ENCODE measurements around the gene SEC22A. TPM values are rescaled to one million over a fixed set of nuclear protein-coding genes. Genes with fewer than 3 reads are reported as not detected.

SEC22A gene
- total RNA-seq, 2 donors from 2014 or later, result 24.7 to 25.3 TPM

- DNase-seq (ENCODE audit: low spot score) (no peak), ATAC-seq (ENCODE audit: insufficient number of reproducible peaks, low FRiP score, low read depth) (no peak)
- no peak overlapping the region for H3K4me3 ChIP-seq
- H3K27ac ChIP-seq, result no peak overlapping the region
- TF ChIP-seq, protein P1, sequence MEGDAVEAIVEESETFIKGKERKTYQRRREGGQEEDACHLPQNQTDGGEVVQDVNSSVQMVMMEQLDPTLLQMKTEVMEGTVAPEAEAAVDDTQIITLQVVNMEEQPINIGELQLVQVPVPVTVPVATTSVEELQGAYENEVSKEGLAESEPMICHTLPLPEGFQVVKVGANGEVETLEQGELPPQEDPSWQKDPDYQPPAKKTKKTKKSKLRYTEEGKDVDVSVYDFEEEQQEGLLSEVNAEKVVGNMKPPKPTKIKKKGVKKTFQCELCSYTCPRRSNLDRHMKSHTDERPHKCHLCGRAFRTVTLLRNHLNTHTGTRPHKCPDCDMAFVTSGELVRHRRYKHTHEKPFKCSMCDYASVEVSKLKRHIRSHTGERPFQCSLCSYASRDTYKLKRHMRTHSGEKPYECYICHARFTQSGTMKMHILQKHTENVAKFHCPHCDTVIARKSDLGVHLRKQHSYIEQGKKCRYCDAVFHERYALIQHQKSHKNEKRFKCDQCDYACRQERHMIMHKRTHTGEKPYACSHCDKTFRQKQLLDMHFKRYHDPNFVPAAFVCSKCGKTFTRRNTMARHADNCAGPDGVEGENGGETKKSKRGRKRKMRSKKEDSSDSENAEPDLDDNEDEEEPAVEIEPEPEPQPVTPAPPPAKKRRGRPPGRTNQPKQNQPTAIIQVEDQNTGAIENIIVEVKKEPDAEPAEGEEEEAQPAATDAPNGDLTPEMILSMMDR (IDR thresholded peaks at IDR 0.05), result no peak
- peaks cover 3 to 13% of the 10 kb centered on the region in 2 donors for H3K4me1 ChIP-seq (ENCODE audit: control insufficient read depth in 1 of 2, low read depth in 2 of 2)
- no peaks in the 10 kb centered on the region for H3K27me3 ChIP-seq (replicated peaks; ENCODE audit: insufficient read depth)
- no peaks in the 10 kb centered on the region for H3K9me3 ChIP-seq
- no peaks in the 10 kb centered on the region for H3K36me3 ChIP-seq
These were observed 45.1 kb downstream of the SEC22A start for GRCh38 chr3:123246866-123247265.

GRCh38 chr3:123256256-123256655, 54.5 kb downstream of the SEC22A start:
- no peaks in the 10 kb centered on the region for H3K9me3 ChIP-seq
- no peak overlapping the region for H3K4me3 ChIP-seq
- DNase-seq (ENCODE audit: low spot score) (no peak), ATAC-seq (ENCODE audit: insufficient number of reproducible peaks, low FRiP score, low read depth) (no peak)
- no peaks in the 10 kb centered on the region for H3K4me1 ChIP-seq (ENCODE audit: control insufficient read depth in 1 of 2, low read depth in 2 of 2)
- H3K27ac ChIP-seq, result no peak overlapping the region
- TF ChIP-seq, protein P1 (IDR thresholded peaks at IDR 0.05), result no peak
- H3K36me3 ChIP-seq, result no peaks in the 10 kb centered on the region
- no peaks in the 10 kb centered on the region for H3K27me3 ChIP-seq (replicated peaks; ENCODE audit: insufficient read depth)

GRCh38 chr3:123258359-123258758, 56.6 kb downstream of the SEC22A start:
- ATAC-seq (ENCODE audit: insufficient number of reproducible peaks, low FRiP score, low read depth), result no peak

DNA sequence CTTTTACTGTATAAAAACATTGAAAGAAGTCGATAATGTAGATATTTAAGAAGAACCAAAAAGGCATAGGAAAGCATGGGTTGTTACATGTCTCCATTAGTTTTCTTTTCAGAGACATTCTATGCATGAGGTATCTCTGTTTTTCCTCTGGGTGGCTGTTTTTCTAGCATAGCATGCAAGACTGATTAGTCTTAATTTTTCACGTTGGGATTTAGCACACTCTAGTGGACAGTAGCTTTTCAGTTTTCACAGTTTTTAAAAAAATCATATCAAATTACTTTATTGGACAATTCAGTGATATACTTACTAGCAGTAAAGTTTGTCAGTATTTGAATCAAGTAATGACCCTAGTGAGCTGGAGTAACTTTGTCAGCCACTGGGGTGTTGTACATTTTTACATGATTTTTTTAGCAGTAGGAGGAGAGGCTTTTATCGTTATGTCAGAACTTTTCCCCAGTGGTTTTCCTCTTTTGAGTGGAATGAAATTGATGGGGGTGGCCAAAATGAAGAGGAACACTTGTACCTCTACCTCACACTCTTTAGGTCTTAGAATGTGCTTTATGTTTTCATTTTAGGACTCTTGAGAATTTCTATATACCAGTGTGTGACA, 57.2 kb downstream of the SEC22A start:
- TF ChIP-seq, protein P1 (IDR thresholded peaks at IDR 0.05), result peak; percentile 64
- no peak for ATAC-seq (ENCODE audit: insufficient number of reproducible peaks, low FRiP score, low read depth)
- no peaks in the 10 kb centered on the region for H3K36me3 ChIP-seq
- H3K4me1 ChIP-seq (ENCODE audit: control insufficient read depth in 1 of 2, low read depth in 2 of 2), result no peaks in the 10 kb centered on the region
- no peak for DNase-seq (ENCODE audit: low spot score)
- H3K9me3 ChIP-seq, result no peaks in the 10 kb centered on the region
- H3K27ac ChIP-seq, result no peak overlapping the region
- H3K27me3 ChIP-seq (replicated peaks; ENCODE audit: insufficient read depth), result no peaks in the 10 kb centered on the region
- no peak overlapping the region for H3K4me3 ChIP-seq

More at GRCh38 chr3:123258359-123258758, 56.6 kb downstream of the SEC22A start:
- H3K36me3 ChIP-seq, result no peaks in the 10 kb centered on the region
- H3K4me3 ChIP-seq, result no peak overlapping the region
- TF ChIP-seq, protein P1 (IDR thresholded peaks at IDR 0.05), result no peak
- H3K27me3 ChIP-seq (replicated peaks; ENCODE audit: insufficient read depth), result no peaks in the 10 kb centered on the region
- H3K4me1 ChIP-seq (ENCODE audit: control insufficient read depth in 1 of 2, low read depth in 2 of 2), result no peaks in the 10 kb centered on the region
- H3K27ac ChIP-seq, result no peak overlapping the region
- H3K9me3 ChIP-seq, result no peaks in the 10 kb centered on the region
- DNase-seq (ENCODE audit: low spot score), result no peak

GRCh38 chr3:123261666-123262065, 59.9 kb downstream of the SEC22A start:
- TF ChIP-seq, protein P1 (IDR thresholded peaks at IDR 0.05), result no peak
- no peaks in the 10 kb centered on the region for H3K27me3 ChIP-seq (replicated peaks; ENCODE audit: insufficient read depth)

More at GRCh38 chr3:123261666-123262065, 59.9 kb downstream of the SEC22A start:
- Histone ChIP-seq H3K4me1 (ENCODE audit: control insufficient read depth in 1 of 2, low read depth in 2 of 2) (no peaks in the 10 kb centered on the region), H3K36me3 (no peaks in the 10 kb centered on the region), H3K9me3 (no peaks in the 10 kb centered on the region), H3K27ac (no peak overlapping the region), H3K4me3 (no peak overlapping the region)
- ATAC-seq (ENCODE audit: insufficient number of reproducible peaks, low FRiP score, low read depth) (no peak), DNase-seq (ENCODE audit: low spot score) (no peak)

All from thoracic aorta (tissue), 2 donors.